Tibial artery (tissue), 4 donors: ENCODE measurements around the gene APOL1.
A peak's percentile ranks its signal among the peaks of the same experiment; 100 is the strongest.
"Not testable (repeated sequence)": the region's sequence is repeated elsewhere in the genome, so short reads cannot be mapped to it uniquely, and the experiment has no call there.

ENCODE experiments used
- DNase-seq, 2 donors: peaks; one replicate each; pipeline ENCODE4 v3.0.0-alpha.2; 2019
- H3K27ac ChIP-seq, 2 donors: fragments of 200-600 bp; sonication (generic) in 1 of 2; 1 replicate in 1 of 2; 2 replicates in 1 of 2; pipeline ENCODE4 v1.5.1; 2018 to 2019; ENCODE audit warnings: mild to moderate bottlenecking in 1 of 2
- H3K27me3 ChIP-seq, 2 donors: fragments of 200-600 bp; sonication (generic) in 1 of 2; one replicate each; pipeline versions ENCODE4 v1.5.1 to v1.6.0; 2016 to 2019
- H3K36me3 ChIP-seq, 3 donors: fragments of 200-600 bp; sonication (generic) in 2 of 3; one replicate each; pipeline ENCODE4 v1.5.1; 2016 to 2019; ENCODE audit warnings: mild to moderate bottlenecking in 2 of 3
- H3K4me1 ChIP-seq, 4 donors: fragments of 200-600 bp; sonication (generic) in 2 of 4; 1 replicate in 3 of 4; 2 replicates in 1 of 4; pipeline ENCODE4 v1.5.1; 2016 to 2019
- H3K4me3 ChIP-seq, 2 donors: fragments of 200-600 bp; sonication (generic) in 1 of 2; 1 replicate in 1 of 2; 2 replicates in 1 of 2; pipeline ENCODE4 v1.5.1; 2018 to 2019; ENCODE audit warnings: mild to moderate bottlenecking in 2 of 2
- H3K9me3 ChIP-seq, 3 donors: fragments of 200-600 bp; sonication (generic) in 1 of 3; one replicate each; pipeline ENCODE4 v1.5.1; 2016 to 2019
- CTCF ChIP-seq, 2 experiments: fragments of 200-600 bp in 1 of 2; fragments of 450-650 bp in 1 of 2; IDR thresholded peaks; one replicate each; pipeline ENCODE4 v1.5.1; 2017 to 2019; ENCODE audit warnings: antibody characterized with exemption in 2 of 2, mild to moderate bottlenecking in 1 of 2, moderate library complexity in 1 of 2
- intact Hi-C: fragments of 100-400 bp; cut with DNase I; formaldehyde crosslinking; loops from one replicate; pipeline ENCODE4 v1.15.0; 2023; ENCODE audit warnings: low total_unique reads

APOL1 gene

GRCh38 chr22:36244522-36245391 is 8.2 kb upstream of the APOL1 start:
- no peaks in the 10 kb centered on the region for H3K27me3 ChIP-seq
- no peaks in the 10 kb centered on the region for H3K36me3 ChIP-seq
- H3K4me1 ChIP-seq: peaks cover 0 to 23% (median 20%) of the 10 kb centered on the region in 4 donors
- H3K9me3 ChIP-seq: no peaks in the 10 kb centered on the region
- intact Hi-C loops: no loop called here
- TF ChIP-seq CTCF (IDR thresholded peaks at IDR 0.05): no peak
- DNase-seq: peak in 1 of 2 donors; percentile 67
- H3K4me3 ChIP-seq: no peak overlapping the region
- peak overlapping the region; percentile 37 to 60 for H3K27ac ChIP-seq

GRCh38 chr22:36245805-36246356 is 7.1 kb upstream of the APOL1 start:
- no peaks in the 10 kb centered on the region for H3K27me3 ChIP-seq
- no peak for DNase-seq
- peak overlapping the region; percentile 37 to 60 for H3K27ac ChIP-seq
- H3K36me3 ChIP-seq: no peaks in the 10 kb centered on the region
- H3K4me3 ChIP-seq: no peak overlapping the region
- H3K4me1 ChIP-seq: peaks cover 0 to 19% (median 18%) of the 10 kb centered on the region in 4 donors
- intact Hi-C loops: no loop called here
- no peak for TF ChIP-seq CTCF (IDR thresholded peaks at IDR 0.05)
- H3K9me3 ChIP-seq: no peaks in the 10 kb centered on the region

- H3K4me1 ChIP-seq: peaks cover 0 to 19% (median 18%) of the 10 kb centered on the region in 4 donors
- H3K36me3 ChIP-seq: no peaks in the 10 kb centered on the region
- no peak overlapping the region for H3K4me3 ChIP-seq
- TF ChIP-seq CTCF (IDR thresholded peaks at IDR 0.05): no peak
- no peaks in the 10 kb centered on the region for H3K27me3 ChIP-seq
- H3K27ac ChIP-seq: no peak overlapping the region
- H3K9me3 ChIP-seq: no peaks in the 10 kb centered on the region
- intact Hi-C loops: no loop called here
- DNase-seq: no peak
Observed at GRCh38 chr22:36246718-36247117, 6.2 kb upstream of the APOL1 start.

- Histone ChIP-seq H3K4me1 (peaks cover 0 to 22% (median 19%) of the 10 kb centered on the region in 4 donors), H3K27ac (no peak overlapping the region), H3K9me3 (no peaks in the 10 kb centered on the region), H3K36me3 (no peaks in the 10 kb centered on the region), H3K27me3 (no peaks in the 10 kb centered on the region), H3K4me3 (no peak overlapping the region)
- DNase-seq: no peak
- intact Hi-C loops: no loop called here
- no peak for TF ChIP-seq CTCF (IDR thresholded peaks at IDR 0.05)
Observed at GRCh38 chr22:36247955-36248354, 5.0 kb upstream of the APOL1 start.

- TF ChIP-seq CTCF (IDR thresholded peaks at IDR 0.05): no peak
- no peaks in the 10 kb centered on the region for H3K27me3 ChIP-seq
- intact Hi-C loops: no loop called here
- H3K36me3 ChIP-seq: no peaks in the 10 kb centered on the region
- H3K4me1 ChIP-seq: peaks cover 0 to 24% (median 19%) of the 10 kb centered on the region in 4 donors
- no peak for DNase-seq
- no peaks in the 10 kb centered on the region for H3K9me3 ChIP-seq
- no peak overlapping the region for H3K27ac ChIP-seq
- no peak overlapping the region for H3K4me3 ChIP-seq
Observed at GRCh38 chr22:36249160-36249559, 3.8 kb upstream of the APOL1 start.

GRCh38 chr22:36250292-36250960 is 2.5 kb upstream of the APOL1 start:
- H3K4me3 ChIP-seq, H3K9me3 ChIP-seq, H3K36me3 ChIP-seq, intact Hi-C loops, H3K27ac ChIP-seq, H3K27me3 ChIP-seq, DNase-seq: not testable (repeated sequence)
- H3K4me1 ChIP-seq: peaks cover 0 to 23% (median 17%) of the 10 kb centered on the region in 4 donors

GRCh38 chr22:36251979-36252608 is 839 bp upstream of the APOL1 start:
- DNase-seq, H3K27me3 ChIP-seq, intact Hi-C loops, H3K4me3 ChIP-seq, H3K9me3 ChIP-seq, H3K36me3 ChIP-seq: not testable (repeated sequence)
- Histone ChIP-seq H3K27ac (peak overlapping the region in 1 of 2 donors; percentile 67), H3K4me1 (peaks cover 0 to 22% (median 16%) of the 10 kb centered on the region in 4 donors)
